GM03348 (cell line): ENCODE data around the gene ODAD4.
A peak's percentile ranks its signal among the peaks of the same experiment; 100 is the strongest.

ENCODE experiments used
- DNase-seq: peaks from one replicate; pipeline ENCODE4 v3.0.0; 2012; ENCODE audit warnings: low spot score

ODAD4 gene

DNA sequence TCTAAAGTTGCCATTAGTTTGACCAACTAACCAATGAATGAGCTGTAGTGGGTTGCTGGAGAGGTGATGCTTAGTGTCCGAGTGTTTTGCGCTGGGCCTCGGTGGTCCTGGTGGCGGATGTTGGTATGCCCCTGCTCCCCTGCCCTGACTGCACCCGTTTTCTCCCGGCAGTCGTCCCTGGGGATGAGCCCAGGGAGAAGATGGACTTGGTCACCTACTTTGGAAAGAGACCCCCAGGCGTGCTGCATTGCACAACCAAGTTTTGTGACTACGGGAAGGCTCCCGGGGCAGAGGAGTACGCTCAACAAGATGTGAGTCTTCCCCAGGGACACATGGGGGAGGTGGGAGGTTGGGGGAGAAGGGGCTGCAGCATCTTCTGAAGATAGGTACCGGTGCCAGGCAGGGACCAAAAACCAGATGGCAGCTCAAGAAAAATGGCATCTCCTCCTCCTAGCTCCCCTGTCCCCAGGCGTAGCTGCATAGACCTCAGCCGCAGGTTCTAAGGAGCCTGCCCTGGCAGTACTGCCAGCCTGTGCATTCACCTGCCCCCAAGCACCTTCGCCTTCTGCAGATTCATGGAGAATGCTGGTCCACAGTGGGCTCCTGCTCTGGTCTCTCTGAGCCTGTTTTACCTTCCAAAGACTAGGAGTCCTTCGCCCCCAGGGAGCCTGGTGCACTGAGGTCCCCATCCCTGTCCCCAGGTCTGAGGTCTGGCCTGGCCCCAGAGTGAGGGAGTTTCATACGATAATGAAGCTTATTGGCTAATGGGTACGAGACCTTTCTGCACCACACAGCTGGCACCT lies 41.5 kb downstream of the ODAD4 start:
- DNase-seq, result no peak

DNA sequence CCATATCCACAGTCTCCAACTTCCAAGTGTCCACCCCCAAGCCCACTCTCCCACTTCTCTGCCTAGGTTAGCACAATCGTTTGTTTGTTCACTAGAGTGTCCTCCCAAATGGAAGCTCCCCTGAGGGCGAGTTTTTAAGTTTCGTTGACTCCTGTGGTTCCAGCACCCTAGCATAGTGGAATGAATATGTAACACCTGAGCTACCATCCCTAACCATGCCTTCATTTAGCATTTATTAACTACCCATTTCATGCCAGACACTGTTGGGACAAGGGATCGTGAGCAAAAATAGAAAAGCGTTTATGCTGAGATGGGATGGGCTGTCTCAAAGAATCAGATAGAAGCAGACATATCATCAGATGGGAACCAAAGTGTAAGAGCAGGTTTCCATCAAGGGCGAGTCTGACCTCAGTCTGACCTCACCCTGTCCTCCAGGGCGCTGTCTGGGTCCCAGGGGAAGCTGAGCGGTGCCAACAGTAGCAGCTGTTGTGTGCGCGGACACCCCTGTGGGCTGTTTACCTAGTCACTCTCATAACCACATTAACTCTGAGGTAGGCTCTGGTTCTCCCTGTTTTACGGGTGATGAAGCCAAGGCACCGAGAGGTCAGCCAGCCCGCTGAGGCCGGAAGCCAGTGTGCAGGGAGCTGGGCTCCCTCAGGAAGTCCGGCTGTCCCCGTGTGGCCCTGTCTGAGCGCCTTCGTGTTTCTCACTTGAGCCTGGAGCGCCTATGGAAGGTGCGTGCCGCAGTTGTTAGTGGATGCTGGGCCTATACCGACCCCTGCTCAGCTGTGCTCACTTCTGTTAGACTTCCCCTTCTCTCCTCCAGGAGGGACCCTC lies 42.4 kb downstream of the ODAD4 start:
- DNase-seq, result no peak

DNA sequence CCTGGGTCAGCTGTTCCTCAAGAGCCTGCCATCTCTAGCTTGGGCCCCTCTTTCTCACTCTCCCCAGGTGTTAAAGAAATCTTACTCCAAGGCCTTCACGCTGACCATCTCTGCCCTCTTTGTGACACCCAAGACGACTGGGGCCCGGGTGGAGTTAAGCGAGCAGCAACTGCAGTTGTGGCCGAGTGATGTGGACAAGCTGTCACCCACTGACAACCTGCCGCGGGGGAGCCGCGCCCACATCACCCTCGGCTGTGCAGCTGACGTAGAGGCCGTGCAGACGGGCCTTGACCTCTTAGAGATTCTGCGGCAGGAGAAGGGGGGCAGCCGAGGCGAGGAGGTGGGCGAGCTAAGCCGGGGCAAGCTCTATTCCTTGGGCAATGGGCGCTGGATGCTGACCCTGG lies 43.0 kb downstream of the ODAD4 start:
- no peak for DNase-seq

DNA sequence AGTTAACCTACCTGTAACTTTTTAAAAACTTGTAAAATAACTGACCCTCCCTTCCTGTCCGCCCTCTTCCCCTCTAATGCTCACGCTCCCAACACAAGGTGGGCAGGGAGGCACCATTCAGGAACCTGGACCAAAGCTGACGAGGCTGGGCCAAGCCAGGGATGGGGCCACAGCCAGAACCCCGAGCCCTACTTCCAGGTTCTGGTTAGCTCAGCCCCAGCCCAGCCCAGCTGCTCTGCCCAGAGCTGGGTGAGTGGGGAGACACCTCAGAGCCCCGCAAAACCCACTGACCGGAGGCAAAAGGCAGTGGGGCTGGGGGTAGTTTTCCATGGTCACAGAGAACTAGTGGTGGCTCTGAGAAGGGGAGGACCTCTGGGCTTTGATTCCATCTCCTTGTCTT lies 43.6 kb downstream of the ODAD4 start:
- DNase-seq, result no peak

DNA sequence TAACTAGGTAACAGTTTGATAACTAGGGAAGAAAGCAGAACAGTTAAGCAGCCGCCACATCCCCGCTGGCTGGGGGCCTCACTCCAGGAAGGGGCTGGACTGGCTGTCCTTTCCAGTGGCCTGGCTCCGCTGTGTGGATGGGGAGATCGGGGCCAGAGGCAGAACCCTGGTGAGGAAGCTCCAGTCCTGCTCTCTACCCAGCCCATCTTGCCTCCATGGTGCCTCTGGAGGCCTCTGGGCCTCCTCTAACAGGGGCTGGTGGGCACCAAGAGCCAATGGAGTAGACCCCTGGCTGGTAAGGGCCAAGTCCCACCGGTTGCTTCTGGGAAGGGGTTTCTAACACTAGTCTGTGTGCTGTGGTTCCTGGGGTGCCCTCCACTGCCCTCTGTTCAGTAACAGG lies 44.2 kb downstream of the ODAD4 start:
- no peak for DNase-seq

DNA sequence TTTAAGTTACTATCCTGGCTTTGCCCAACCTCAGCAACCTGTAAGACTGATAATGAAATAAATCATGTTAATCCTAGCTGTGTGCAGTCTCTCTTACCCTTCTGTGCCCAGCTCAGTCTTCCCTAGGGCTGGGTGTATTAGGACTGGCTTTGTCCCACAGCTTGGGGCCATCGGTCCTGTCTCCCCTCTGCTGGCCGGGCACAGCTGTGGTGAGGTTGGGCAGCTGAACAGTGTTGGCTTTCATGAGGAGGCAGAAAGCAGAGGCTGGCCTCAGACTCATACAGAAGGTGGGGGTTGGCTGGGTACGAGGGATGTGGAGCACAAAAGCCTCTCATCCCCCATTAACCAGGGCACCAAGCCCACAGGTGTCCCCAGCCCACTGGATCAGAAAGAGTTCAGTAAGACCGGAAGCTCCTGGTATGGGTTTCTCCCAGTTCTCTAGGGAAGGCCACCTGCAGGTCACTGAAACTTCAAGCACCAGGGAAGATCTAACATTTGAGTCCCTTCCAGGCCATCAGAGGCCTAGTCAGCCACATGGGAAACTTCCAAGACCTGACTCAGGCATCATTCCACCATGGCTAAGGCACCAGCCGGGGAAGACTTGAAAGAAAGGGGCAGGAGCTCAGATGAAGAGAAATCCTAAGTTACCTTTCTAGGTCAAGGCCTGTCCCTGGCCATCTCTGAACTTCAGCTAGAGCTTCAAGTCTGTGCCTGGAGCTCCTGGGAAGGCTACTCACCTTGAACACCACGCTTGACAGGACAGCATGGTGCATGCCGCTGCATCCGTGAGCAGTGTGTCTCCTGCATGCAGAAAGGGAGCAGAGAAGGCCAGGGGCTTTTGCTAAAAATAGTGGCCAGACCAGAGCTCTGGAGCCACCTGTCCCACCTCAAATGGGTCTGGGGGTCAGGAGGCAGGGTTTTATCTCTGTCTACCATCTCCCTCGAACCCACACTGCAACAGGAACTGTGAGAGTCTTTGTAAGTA lies 45.0 kb downstream of the ODAD4 start:
- peak; percentile 75 for DNase-seq

DNA sequence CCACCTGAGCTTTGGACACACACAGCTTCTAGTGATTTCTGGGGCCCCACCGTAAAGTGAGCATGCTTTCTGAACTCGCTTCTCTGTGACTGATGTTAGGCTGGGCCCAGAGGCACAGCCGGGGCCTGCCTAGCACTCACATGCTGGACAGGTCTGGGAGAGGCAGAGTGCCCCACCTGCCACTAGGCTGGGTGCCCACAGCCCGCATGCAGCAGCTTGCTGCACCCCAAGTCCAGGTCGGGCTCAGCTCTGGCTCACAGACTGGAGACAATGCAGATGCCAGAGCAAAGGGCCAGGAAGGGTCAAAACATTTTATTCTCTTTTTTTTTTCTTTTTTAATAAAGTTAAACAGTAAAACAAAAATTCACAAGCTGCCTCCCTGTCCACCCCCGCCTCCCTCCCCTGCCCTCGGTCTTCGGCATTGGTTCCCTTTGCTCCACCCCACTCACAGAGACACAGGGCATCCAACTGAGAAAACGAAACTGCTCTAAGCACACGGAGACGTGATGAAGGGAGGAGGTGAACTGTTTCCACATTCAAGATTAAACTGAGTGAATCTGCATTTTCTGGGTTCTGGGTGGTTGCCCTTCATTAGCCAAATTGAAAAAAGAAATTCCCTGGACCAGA lies 45.8 kb downstream of the ODAD4 start:
- peak; percentile 69 for DNase-seq

DNA sequence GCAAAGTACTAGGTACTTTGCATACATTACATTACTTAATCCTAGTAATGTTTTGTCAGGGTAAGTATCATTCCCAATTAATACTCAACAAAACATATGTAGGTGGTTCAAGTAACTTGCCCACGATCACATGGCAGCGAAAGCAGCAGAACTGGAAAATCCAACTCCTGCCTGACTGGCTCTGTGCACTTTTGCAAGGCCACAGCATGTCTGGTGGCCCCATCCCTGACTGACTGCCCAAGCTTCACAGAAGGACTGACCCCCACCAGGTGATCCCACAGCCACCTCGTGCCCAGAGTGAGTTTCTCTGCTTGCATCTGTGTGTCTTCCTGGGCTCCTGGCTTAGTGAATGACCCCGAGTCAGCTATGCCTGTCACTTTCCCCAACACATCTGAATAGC lies 47.6 kb downstream of the ODAD4 start:
- no peak for DNase-seq

DNA sequence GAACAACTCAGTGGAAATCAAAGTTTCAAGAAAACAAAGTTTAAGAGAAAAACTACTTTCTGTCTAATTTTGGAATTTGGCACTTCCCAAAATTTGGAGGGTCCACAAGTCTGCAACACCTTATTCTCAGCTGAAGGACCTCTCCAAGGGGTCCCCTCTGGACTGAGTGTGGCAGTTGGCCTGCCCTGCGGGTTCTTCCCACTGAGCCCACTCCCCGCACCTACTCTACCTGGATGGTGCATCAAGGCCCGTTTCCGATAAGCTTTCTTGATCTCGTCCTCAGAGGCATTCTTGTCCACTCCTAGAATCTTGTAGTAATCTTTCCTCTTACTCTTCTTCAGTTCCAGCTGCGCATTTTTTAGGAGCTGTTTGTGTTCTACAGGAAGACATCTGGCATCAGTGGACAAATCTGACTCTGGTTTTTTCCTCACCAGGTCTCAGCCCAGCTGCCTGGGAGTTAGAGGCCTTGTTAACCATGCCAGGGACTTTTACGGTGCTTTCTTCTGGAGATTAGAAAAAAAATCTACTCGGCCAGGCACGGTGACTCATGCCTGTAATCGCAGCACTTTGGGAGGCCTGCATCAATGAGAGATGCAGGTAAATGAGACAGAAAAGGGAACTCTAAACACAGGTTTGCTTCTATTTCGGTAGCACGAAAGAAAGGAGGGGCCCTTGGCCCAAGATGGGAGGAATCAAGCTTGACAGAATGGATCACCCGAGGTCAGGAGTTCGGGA lies 51.8 kb downstream of the ODAD4 start:
- no peak for DNase-seq

DNA sequence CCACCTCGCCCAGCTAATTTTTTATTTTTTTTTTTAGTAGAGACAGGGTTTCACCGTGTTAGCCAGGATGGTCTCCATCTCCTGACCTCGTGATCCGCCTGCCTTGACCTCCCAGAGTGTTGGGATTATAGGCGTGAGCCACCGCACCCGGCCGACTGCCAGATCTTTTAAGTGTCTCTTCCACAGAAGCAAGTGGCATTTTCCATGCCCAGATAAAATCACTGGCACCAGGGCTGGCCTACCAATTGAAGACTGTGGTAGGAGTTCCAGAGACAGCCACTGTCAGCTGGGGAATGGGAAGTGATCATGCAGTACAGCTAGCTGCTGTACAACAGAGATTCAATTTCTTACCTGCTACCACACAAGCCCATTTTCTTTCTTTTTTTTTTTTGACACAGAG lies 54.0 kb downstream of the ODAD4 start:
- no peak for DNase-seq

DNA sequence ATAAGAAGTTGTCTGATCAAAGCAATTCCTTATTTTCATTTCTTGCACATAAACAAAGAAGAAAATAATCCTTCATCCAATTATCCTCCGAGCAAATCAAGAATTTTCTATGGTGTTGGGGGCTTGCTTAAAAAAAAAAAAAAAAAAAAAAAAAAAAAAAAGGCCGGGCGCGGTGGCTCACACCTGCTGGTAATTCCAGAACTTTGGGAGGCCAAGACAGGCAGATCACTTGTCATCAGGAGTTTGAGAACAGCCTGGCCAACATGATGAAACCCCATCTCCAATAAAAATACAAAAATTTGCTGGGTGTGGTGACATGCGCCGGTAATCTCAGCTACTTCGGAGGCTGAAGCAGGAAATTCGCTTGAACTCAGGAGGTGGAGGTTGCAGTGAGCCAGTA lies 55.5 kb downstream of the ODAD4 start:
- DNase-seq, result no peak

DNA sequence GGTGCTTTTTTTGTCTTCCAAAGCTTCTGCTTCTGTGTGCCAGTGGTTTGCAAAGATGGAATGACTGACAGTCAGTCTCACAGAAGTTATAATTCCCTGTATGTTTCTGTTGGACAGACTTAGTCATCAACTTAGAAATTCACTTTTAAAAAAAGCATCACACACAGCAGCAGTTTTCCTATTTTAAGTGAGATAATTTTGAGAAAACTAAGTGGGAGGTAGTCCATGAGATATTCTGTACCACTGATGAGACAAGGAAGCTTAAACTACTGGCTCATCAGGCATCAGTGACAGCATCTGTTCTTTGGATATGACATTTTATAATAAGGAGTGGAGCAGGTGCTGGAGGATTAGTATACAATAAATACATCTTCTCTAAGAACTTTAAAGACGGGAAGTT lies 56.2 kb downstream of the ODAD4 start:
- DNase-seq, result no peak

DNA sequence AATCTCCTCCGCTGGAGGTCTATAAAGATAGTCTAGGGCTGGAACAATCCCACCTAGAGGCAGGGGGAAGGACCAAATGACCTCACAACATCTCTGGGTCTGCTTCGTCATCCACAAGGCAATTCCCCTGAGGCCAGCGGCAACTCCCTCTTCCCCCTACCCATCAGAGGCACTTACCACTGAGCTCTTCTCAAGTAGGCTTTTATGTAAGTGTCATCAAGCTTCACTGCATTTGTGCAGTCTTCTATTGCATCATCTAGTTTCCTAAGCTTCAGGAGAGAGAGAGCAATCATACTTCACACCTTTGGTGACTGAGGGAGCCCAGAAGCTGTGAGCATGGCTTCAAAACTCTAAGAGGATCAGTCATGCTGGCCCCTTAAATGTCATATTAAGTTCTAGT lies 57.2 kb downstream of the ODAD4 start:
- DNase-seq, result no peak

DNA sequence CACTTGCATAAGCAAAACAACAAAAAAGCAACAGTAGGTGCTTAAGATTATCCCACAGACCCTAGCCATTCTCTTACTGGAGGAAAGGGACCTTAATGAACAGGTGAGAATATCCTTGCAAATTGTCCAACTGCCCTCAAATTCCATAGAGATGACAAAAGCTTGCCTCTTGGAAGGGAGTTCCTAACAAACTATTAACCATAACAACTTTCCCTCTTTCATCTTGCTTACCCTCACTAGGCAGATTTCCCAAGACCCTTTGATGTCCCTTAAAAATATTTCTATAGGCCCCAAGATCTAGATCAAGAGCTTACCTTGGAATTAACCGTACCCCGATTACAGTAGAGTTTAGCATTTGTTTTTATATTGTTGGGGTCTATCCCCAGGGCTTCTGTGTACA lies 58.0 kb downstream of the ODAD4 start:
- DNase-seq, result no peak

DNA sequence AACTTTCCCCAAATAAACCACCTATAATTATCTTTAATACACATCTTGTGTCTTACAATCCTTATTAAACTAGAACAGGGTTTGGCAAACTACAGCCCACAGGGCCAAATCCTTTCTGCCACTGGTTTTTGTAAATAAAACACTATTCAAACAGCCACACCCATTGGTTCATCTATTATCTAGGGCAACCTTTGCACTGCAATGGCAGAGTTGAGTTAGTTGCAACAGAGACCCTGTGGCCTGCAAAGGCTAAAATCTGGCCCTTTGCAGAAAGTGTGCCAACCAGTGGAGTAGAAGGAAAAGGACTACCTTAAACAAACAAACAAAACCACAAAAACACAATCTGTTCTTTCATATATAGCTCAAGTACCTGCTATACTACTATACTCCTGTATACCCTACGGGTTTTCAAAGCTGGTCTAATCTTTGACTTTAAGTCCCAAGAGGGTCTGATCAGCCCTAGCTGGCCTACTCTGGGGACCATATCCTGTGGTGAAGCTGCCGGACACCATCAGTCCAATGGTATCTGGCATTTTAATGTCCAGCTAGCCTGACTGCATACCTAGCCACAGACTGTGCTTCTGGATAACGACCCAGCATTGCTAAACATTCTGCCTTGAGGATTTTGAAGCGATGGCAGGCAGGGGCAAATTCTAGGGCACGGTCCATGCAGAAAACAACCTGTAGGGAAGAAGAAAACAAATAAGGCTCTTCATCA lies 59.4 kb downstream of the ODAD4 start:
- no peak for DNase-seq

DNA sequence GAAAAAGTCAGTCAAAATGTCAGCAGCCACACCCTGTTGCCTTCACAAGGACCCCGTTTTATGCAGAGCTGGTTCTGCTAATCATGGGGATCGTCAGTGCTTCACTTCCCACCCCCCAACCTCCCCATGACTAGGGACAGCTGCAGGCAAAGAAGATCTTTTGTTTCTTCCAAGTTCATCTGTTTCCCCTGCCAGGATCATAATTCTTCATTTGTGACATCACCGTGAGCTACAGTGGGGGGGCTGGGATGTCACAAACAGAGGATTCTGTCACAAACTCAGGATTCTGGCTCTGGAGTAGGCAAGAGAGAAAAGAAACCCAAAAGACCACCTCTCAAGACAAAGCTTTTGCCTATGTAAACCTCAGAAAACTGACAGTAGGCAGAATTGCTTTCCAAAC lies 62.2 kb downstream of the ODAD4 start:
- DNase-seq, result no peak

DNA sequence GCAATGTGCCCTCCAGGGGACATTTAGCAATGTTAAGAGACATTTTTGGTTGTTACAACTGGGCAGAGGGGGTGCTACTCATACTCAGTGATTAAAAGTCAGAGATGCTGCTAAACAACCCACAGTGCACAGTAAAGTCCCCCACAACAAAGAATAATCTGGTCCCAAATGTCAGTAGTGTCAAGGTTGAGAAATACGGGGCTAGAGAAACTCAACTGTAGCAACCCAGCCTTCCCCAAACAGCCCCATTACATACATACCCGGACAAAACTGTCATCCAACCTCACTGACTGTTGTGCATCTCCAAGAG lies 66.4 kb downstream of the ODAD4 start:
- no peak for DNase-seq

DNA sequence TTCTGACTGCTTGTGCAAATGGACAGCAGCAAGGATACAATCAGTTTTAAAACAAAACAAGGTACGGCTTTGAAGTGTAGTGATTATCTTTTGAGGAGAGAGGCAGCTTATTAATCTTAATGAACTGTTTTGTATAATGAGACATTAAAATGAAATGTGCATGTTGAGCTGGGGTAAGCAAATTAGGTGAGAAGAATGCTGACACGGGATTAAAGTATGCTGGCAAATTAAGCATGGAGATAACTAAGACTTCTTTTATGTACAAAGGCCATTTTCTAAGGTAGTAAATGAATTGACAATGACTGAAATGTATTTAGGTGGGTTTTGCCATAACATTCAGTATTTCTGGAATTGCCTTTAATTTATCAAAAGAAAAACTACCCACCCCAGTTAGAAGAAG lies 68.1 kb downstream of the ODAD4 start:
- DNase-seq, result no peak

DNA sequence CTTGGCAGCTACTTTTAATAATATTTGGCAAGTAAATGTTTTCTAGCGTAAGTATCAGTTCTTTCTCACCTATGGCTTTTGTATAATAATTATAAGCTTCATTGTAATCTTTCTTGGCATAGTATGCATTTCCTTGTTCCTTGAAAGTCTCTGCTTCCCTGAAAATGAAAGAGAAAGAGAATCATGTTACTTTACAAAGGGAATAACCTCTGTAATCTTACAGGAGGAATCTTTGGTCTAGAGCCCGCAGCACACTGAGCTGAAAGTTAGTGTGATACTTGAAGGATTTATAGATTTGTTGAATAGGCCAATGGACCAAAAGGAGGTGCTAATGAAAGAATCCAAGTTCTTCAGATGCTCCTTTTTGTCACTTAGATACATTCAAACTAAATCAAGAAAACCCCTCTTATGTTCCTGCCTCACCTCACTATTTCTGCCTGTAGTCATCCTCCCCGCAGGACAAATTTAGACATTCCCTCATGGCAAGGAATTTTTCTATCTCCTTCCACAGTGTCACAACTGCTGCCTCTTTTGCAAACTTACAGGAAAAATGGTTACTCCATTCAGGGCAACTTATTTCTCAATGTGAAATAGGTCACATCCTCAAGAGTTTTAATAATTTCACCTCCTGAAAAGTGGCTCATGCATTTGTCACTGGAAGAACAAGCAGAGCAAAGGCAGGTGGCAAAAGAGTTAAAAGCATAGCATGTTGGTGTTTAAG lies 70.2 kb downstream of the ODAD4 start:
- DNase-seq, result no peak

DNA sequence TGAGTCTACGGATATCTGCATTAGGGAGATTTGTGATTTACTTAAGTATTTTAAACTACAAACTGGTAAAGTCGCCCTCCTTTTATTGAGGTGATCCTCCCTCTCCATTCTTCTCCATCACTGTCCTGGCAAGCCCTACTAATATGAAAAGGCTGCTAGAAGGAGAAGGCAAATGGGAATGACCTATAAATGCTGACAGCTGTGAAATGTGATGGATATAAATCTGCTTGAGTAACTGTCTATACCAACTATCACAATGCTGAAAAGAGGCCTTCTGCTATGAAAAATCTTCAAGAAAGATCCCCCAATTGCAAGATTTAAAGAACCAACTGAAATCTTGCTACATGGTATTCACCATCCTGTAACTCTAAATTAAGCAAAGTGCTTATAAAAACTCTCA lies 71.3 kb downstream of the ODAD4 start:
- no peak for DNase-seq
